HG03135 (cell line): ENCODE results near the gene ICAM3.

Experiments
- ATAC-seq: cut with Tn5 transposase; IDR thresholded peaks from one replicate; pipeline ENCODE4 v1.9.1; 2021; ENCODE audit warnings: mild to moderate bottlenecking, moderate library complexity; ENCODE audit not compliant: unreplicated experiment

ICAM3 gene

GRCh38 chr19:10292206-10292788 lies 47.1 kb downstream of the ICAM3 start:
- peak; percentile 52 for ATAC-seq

GRCh38 chr19:10291554-10292205 lies 47.7 kb downstream of the ICAM3 start:
- ATAC-seq, result no peak

GRCh38 chr19:10290876-10291553 lies 48.4 kb downstream of the ICAM3 start:
- ATAC-seq, result no peak

GRCh38 chr19:10290357-10290875 lies 49.0 kb downstream of the ICAM3 start:
- no peak for ATAC-seq

GRCh38 chr19:10289836-10290356 lies 49.5 kb downstream of the ICAM3 start, which contains the start of gene ICAM5:
Gene ICAM5, plus strand, starts transcription at chr19:10289952. Its CDS starts 92 bp downstream, at chr19:10290044.
- no peak for ATAC-seq

GRCh38 chr19:10289167-10289835 lies 50.1 kb downstream of the ICAM3 start:
- ATAC-seq, result no peak

- ATAC-seq, result no peak
Observed at GRCh38 chr19:10288662-10289166, 50.7 kb downstream of the ICAM3 start.

- ATAC-seq, result no peak
Observed at GRCh38 chr19:10286803-10287737, 52.4 kb downstream of the ICAM3 start, which contains the start of gene ICAM4. Gene ICAM4, plus strand, starts transcription at chr19:10286955. Its CDS starts 58 bp downstream, at chr19:10287013.

- ATAC-seq, result no peak
Observed at GRCh38 chr19:10285393-10285792, 54.0 kb downstream of the ICAM3 start.

- ATAC-seq, result no peak
Observed at GRCh38 chr19:10284960-10285278, 54.5 kb downstream of the ICAM3 start.

- ATAC-seq, result no peak
Observed at GRCh38 chr19:10284065-10284959, 55.1 kb downstream of the ICAM3 start.
